OCI-LY3 (cell line): ENCODE data around the gene TEDC2.

Source experiments
- EZH2phosphoT487 ChIP-seq: fragments of 200-600 bp; shearing (Covaris generic); IDR thresholded peaks from 2 replicates; pipeline ENCODE4 v1.6.1; 2018; ENCODE audit warnings: antibody characterized with exemption, mixed run types, low read depth
- TF ChIP-seq, protein P1 (sequence below): fragments of 200-600, 300-600 bp; sonication (generic); IDR thresholded peaks from 2 replicates; pipeline ENCODE4 v1.5.1; 2014; ENCODE audit warnings: antibody characterized with exemption, low read length, low read depth

DNA sequence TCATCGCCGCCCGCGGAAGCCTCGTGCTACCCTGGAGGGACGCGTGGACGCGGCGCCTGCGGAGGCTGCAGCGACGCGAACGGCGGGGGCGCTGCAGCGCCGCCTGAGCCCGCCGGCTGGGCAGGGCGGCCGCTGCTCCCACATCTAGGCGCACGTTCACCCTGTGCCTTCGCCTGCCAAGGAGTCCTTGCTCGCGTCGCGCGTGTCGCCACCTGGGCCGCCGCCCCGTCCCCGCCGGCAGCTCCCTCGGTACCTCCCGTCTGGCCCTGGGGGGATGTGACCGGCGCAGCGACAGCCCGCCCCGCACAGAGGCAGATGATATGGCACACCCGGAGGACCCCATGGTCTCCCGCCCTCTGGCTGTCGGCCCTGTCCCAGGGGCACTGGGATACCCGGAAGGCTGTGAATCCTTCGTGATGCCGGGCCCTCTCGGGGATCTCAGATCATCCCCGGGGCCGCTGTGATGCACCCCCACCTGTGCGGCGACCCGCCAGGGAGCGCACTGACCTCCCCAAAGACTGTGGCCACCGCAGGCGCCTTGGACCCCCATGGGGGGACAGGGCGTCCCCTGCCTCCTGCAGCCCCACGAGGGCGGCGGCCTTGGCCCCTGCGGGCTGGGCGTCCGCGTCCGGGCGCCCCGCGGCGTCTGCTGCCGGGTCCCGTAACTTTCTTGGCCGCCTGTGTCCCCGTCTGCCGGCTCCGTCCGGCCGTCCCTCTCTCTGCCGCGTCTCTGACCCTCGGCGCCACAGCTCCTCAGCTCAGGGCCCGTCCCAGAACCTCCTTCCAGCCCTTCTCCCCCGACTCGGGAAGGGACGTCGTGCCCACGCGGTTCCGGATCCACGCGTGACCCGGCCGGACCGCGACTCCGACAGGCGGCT is 14.3 kb downstream of the TEDC2 start:
- TF ChIP-seq, protein P1, sequence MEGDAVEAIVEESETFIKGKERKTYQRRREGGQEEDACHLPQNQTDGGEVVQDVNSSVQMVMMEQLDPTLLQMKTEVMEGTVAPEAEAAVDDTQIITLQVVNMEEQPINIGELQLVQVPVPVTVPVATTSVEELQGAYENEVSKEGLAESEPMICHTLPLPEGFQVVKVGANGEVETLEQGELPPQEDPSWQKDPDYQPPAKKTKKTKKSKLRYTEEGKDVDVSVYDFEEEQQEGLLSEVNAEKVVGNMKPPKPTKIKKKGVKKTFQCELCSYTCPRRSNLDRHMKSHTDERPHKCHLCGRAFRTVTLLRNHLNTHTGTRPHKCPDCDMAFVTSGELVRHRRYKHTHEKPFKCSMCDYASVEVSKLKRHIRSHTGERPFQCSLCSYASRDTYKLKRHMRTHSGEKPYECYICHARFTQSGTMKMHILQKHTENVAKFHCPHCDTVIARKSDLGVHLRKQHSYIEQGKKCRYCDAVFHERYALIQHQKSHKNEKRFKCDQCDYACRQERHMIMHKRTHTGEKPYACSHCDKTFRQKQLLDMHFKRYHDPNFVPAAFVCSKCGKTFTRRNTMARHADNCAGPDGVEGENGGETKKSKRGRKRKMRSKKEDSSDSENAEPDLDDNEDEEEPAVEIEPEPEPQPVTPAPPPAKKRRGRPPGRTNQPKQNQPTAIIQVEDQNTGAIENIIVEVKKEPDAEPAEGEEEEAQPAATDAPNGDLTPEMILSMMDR = no peak
- TF ChIP-seq EZH2phosphoT487 = no peak
